ENCODE measurements around the gene GALNT4.

GALNT4 gene

DNA sequence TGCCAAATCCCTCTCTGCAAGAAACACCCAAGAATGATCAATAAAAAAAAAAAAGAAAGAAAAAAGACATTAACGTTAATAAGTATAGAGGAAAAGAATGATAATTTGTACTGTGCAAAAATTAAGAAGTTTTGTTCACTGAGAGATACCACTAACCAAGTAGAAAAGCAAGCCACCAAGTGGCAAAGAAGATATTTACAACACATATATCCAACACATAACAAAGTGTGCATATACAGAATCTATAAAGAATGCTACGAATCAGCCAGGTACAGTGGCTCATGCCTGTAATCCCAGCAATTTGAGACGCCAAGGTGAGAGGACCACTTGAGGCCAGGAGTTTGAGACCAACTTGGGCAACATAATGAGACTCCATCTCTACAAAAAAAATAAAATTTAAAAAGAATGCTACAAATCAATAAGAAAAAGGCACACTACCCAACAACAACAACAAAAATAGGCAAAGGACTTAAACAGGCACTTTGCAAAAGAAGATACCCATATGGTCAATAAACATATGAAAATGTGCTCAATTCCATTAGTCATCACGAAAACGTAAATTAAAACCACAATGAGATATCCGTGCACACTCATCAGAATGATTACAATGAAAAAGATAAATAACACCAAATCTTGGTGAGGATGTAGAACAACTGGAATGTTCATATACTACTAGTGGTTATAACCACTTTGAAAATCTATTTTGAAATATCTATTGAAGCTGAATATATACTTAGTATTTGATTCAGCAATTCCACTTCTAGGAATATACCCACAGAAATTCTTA is 19.8 kb downstream of the GALNT4 start:
- DNase-seq (ENCODE audit: extremely low spot score), result no peak
- POLR2A ChIA-PET, result no interaction called here
- TF ChIP-seq PKNOX1 (IDR thresholded peaks at IDR 0.05) (no peak), FOXA1 (IDR thresholded peaks at IDR 0.05) (no peak), SUZ12 (IDR thresholded peaks at IDR 0.05) (no peak), LEF1 (IDR thresholded peaks at IDR 0.05; ENCODE audit: borderline replicate concordance) (no peak), ARNT (IDR thresholded peaks at IDR 0.05) (no peak), CTBP1 (IDR thresholded peaks at IDR 0.05; ENCODE audit: borderline replicate concordance) (no peak), TARDBP (IDR thresholded peaks at IDR 0.05) (no peak), FOXM1 (IDR thresholded peaks at IDR 0.05; ENCODE audit: borderline replicate concordance) (no peak), SP1 (IDR thresholded peaks at IDR 0.05) (no peak)
- CTCF ChIA-PET, result no interaction called here

DNA sequence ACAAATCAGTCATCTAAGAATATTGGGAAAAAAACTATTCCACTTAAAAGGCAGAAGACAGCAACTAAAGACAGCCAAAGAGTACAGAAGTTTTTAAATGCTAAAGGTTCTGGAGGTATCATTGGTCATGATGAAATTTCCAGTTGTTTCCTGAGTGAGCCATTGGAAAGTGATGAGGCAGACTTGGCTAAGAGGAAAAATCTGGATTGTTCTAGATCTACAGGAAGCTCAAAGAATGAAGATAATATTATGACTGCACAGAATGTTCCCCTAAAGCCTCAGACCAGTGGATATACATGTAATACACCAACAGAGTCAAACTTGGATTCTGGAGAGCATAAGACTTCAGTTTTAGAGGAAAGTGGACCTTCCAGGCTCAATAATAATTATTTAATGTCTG is 22.8 kb downstream of the GALNT4 start:
- POLR2A ChIA-PET, result no interaction called here
- TF ChIP-seq ELF4 (IDR thresholded peaks at IDR 0.05) (no peak), SP1 (IDR thresholded peaks at IDR 0.05) (no peak), LEF1 (IDR thresholded peaks at IDR 0.05; ENCODE audit: borderline replicate concordance) (no peak), HDGF (IDR thresholded peaks at IDR 0.05; ENCODE audit: borderline replicate concordance) (no peak), ZNF384 (IDR thresholded peaks at IDR 0.05) (no peak), ARNT (IDR thresholded peaks at IDR 0.05) (no peak), FOXK2 (IDR thresholded peaks at IDR 0.05) (no peak), NFRKB (IDR thresholded peaks at IDR 0.05) (no peak), L3MBTL2 (conservative IDR thresholded peaks at IDR 0.05) (no peak), FOXA1 (IDR thresholded peaks at IDR 0.05) (no peak), CTBP1 (IDR thresholded peaks at IDR 0.05; ENCODE audit: borderline replicate concordance) (no peak), TARDBP (IDR thresholded peaks at IDR 0.05) (no peak)
- DNase-seq (ENCODE audit: extremely low spot score), result no peak
- CTCF ChIA-PET, result no interaction called here

DNA sequence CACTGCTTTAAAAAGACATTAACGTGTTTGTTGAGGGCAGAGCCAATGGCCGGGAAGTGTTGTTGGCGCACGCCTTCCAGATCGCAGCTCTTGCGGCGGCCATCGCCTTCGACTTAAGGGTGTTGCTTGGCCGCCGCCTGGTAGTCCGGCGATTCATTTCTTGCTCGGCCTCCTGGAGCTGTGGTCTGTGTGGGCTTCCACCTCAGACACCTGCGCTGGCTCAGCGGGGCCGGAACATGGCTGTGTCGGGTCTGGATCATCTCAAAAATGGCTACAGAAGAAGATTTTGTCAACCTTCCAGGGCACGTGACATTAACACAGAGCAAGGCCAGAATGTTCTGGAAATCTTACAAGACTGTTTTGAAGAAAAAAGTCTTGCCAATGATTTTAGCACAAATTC is 24.7 kb downstream of the GALNT4 start:
- ChIA-PET POLR2A (no interaction called here), CTCF (no interaction called here)
- TF ChIP-seq TARDBP (IDR thresholded peaks at IDR 0.05) (no peak), FOXA1 (IDR thresholded peaks at IDR 0.05) (no peak), LEF1 (IDR thresholded peaks at IDR 0.05; ENCODE audit: borderline replicate concordance) (no peak), SUZ12 (IDR thresholded peaks at IDR 0.05) (no peak), ZNF384 (IDR thresholded peaks at IDR 0.05) (no peak), PKNOX1 (IDR thresholded peaks at IDR 0.05) (no peak), FOXM1 (IDR thresholded peaks at IDR 0.05; ENCODE audit: borderline replicate concordance) (no peak), ARNT (IDR thresholded peaks at IDR 0.05) (no peak), HDGF (IDR thresholded peaks at IDR 0.05; ENCODE audit: borderline replicate concordance) (no peak)
- no peak for DNase-seq (ENCODE audit: extremely low spot score)

DNA sequence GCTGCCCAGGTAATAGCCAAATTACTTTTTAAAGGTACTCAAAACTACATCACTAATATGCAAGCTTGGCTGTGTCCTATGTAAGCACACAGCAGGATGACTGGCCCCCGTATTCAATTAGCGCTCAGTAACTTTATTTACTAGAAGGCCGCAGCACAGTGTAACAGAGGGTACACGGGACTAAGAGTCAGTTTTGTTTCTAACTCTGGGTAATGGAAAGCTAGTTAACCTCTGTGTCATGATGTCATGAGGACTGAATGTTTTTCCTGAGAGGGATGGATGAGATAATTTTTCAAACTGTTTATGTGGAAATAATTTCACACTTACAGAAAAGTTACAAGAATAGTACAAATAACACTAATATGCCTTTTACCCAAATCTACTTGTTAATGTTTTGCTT is 27.1 kb downstream of the GALNT4 start:
- TF ChIP-seq PKNOX1 (IDR thresholded peaks at IDR 0.05) (no peak), HDGF (IDR thresholded peaks at IDR 0.05; ENCODE audit: borderline replicate concordance) (no peak), FOXM1 (IDR thresholded peaks at IDR 0.05; ENCODE audit: borderline replicate concordance) (no peak), TARDBP (IDR thresholded peaks at IDR 0.05) (no peak), LEF1 (IDR thresholded peaks at IDR 0.05; ENCODE audit: borderline replicate concordance) (no peak), ZNF384 (IDR thresholded peaks at IDR 0.05) (no peak)
- ChIA-PET CTCF (no interaction called here), POLR2A (no interaction called here)
- no peak for DNase-seq (ENCODE audit: extremely low spot score)

DNA sequence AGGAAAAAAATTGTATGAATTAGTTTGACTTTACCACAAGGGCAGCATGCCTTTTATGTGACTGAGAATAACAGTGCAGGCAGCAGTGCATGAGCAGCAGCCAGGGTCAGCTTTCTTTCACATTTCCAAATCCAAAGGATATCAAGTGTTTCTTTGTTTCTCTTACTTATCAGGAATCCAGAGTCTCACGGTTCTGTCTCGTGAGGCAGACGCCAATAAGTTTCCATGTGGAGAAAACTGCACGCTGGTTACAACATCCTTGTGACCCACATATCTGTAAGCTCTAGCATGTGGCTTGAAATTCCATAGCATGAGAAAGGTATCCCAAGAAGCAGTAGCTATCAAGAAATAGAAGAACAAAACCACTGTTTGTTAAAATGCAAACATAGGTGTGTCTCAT is 27.6 kb downstream of the GALNT4 start:
- ChIA-PET CTCF (no interaction called here), POLR2A (no interaction called here)
- TF ChIP-seq ZNF384 (IDR thresholded peaks at IDR 0.05) (no peak), CTBP1 (IDR thresholded peaks at IDR 0.05; ENCODE audit: borderline replicate concordance) (no peak), NFRKB (IDR thresholded peaks at IDR 0.05) (no peak), FOXK2 (IDR thresholded peaks at IDR 0.05) (no peak), ARNT (IDR thresholded peaks at IDR 0.05) (no peak), FOXA1 (IDR thresholded peaks at IDR 0.05) (no peak), ELF4 (IDR thresholded peaks at IDR 0.05) (no peak), L3MBTL2 (conservative IDR thresholded peaks at IDR 0.05) (no peak), TARDBP (IDR thresholded peaks at IDR 0.05) (no peak), SP1 (IDR thresholded peaks at IDR 0.05) (no peak), PKNOX1 (IDR thresholded peaks at IDR 0.05) (no peak), LEF1 (IDR thresholded peaks at IDR 0.05; ENCODE audit: borderline replicate concordance) (no peak), BHLHE40 (IDR thresholded peaks at IDR 0.05; ENCODE audit: borderline replicate concordance) (no peak), FOXM1 (IDR thresholded peaks at IDR 0.05; ENCODE audit: borderline replicate concordance) (no peak), HDGF (IDR thresholded peaks at IDR 0.05; ENCODE audit: borderline replicate concordance) (no peak), SUZ12 (IDR thresholded peaks at IDR 0.05) (no peak)
- DNase-seq (ENCODE audit: extremely low spot score), result no peak

All from HEK293T (cell line).